Activated naive CD4-positive, alpha-beta T cell treated with anti-CD3 and anti-CD28 coated beads for 36 hours (primary cell): Measurements from ENCODE around the gene FLOT1. TPM values are rescaled to one million over a fixed set of nuclear protein-coding genes. Genes with fewer than 3 reads are reported as not detected.
"Not testable (repeated sequence)": the region's sequence is repeated elsewhere in the genome, so short reads cannot be mapped to it uniquely, and the experiment has no call there.

ENCODE experiments used
- CTCF ChIA-PET: fragments of 350-600 bp; sonication (Branson Sonifier 250); formaldehyde crosslinking; loops from one replicate; lab custom pipeline; 2021; ENCODE audit warnings: antibody characterized with exemption; lab: Charles Lee
- DNase-seq: peaks from one replicate; pipeline ENCODE4 v3.0.0-alpha.2; 2020
- H3K27ac Mint-ChIP-seq: one replicate; pipeline ENCODE4 v1.8.0; 2021; ENCODE audit warnings: mild to moderate bottlenecking, mixed read lengths
- H3K27me3 Mint-ChIP-seq: one replicate; pipeline ENCODE4 v1.8.0; 2021; ENCODE audit warnings: low read depth, mixed read lengths
- H3K36me3 Mint-ChIP-seq: one replicate; pipeline ENCODE4 v1.8.0; 2021; ENCODE audit warnings: low read depth, mixed read lengths
- H3K4me1 Mint-ChIP-seq: one replicate; pipeline ENCODE4 v1.8.0; 2021; ENCODE audit warnings: low read depth, mixed read lengths
- H3K4me3 Mint-ChIP-seq: one replicate; pipeline ENCODE4 v1.8.0; 2021; ENCODE audit warnings: mild to moderate bottlenecking, moderate library complexity, mixed read lengths
- H3K9me3 Mint-ChIP-seq: one replicate; pipeline ENCODE4 v1.8.0; 2021; ENCODE audit warnings: mixed read lengths
- intact Hi-C: fragments of 100-400 bp; cut with micrococcal nuclease; formaldehyde crosslinking; loops from one replicate; pipeline ENCODE4 v1.15.1; 2023
- total RNA-seq, 2 experiments: library from RNA; stranded (reverse); gene quantifications; one replicate each; pipeline ENCODE4 v1.2.3, GENCODE V29; 2021

The FLOT1 gene
- total RNA-seq, 2 experiments from 2014 or later, result 162 to 173 TPM

DNA sequence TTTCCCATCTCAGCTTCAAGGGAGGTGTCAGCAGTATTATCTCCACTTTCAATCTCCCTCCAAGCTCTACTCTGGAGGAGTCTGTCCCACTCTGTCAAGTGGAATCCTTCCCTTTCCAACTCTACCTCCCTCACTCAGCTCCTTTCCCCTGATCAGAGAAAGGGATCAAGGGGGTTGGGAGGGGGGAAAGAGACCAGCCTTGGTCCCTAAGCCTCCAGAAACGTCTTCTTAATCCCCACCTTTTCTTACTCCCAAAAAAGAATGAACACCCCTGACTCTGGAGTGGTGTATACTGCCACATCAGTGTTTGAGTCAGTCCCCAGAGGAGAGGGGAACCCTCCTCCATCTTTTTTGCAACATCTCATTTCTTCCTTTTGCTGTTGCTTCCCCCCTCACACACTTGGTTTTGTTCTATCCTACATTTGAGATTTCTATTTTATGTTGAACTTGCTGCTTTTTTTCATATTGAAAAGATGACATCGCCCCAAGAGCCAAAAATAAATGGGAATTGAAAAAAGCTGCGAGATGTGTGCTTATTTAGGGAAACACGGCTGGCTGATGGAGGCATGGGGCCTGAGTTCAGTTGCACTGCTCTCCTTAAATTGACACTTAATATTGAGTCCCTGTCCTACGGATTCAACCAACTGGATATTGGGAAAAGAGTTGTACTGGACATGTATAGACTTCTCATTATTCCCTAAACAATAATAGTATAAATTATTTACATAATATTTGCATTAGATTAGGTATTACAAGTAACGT is 17.4 kb downstream of the FLOT1 start:
- Mint-ChIP-seq H3K9me3 (no peaks in the 10 kb centered on the region), H3K27ac (peak overlapping the region; percentile 85), H3K36me3 (peaks cover 69% of the 10 kb centered on the region), H3K27me3 (no peaks in the 10 kb centered on the region), H3K4me3 (peak overlapping the region; percentile 41), H3K4me1 (peaks cover 38% of the 10 kb centered on the region)
- intact Hi-C loops, result loop anchor here (5.0 kb wide), 1 partner anchor 513 kb away; the partner anchor contains the start of gene TRIM26
- DNase-seq, result no peak
- CTCF ChIA-PET, result interaction anchor here (0.6 to 19.6 kb wide), 3 partner anchors 48 to 242 kb away, joined by 3 to 346 read pairs (median 5); partner anchors contain the start of gene DHX16

DNA sequence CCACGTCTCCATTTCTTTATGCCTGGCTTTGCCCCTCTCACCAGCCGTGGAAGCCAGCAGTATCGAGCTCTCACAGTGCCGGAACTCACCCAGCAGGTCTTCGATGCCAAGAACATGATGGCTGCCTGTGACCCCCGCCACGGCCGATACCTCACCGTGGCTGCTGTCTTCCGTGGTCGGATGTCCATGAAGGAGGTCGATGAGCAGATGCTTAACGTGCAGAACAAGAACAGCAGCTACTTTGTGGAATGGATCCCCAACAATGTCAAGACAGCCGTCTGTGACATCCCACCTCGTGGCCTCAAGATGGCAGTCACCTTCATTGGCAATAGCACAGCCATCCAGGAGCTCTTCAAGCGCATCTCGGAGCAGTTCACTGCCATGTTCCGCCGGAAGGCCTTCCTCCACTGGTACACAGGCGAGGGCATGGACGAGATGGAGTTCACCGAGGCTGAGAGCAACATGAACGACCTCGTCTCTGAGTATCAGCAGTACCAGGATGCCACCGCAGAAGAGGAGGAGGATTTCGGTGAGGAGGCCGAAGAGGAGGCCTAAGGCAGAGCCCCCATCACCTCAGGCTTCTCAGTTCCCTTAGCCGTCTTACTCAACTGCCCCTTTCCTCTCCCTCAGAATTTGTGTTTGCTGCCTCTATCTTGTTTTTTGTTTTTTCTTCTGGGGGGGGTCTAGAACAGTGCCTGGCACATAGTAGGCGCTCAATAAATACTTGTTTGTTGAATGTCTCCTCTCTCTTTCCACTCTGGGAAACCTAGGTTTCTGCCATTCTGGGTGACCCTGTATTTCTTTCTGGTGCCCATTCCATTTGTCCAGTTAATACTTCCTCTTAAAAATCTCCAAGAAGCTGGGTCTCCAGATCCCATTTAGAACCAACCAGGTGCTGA is 18.4 kb downstream of the FLOT1 start:
- peak overlapping the region; percentile 85 for H3K27ac Mint-ChIP-seq
- intact Hi-C loops, result loop anchor here (5.0 kb wide), 1 partner anchor 512 kb away; the partner anchor contains the start of gene TRIM26
- H3K9me3 Mint-ChIP-seq, DNase-seq, H3K27me3 Mint-ChIP-seq: not testable (repeated sequence)
- peaks cover 41% of the 10 kb centered on the region for H3K4me1 Mint-ChIP-seq
- H3K36me3 Mint-ChIP-seq, result peaks cover 62% of the 10 kb centered on the region
- peak overlapping the region; percentile 98 for H3K4me3 Mint-ChIP-seq
- CTCF ChIA-PET, result interaction anchor here (0.9 to 19.6 kb wide), 5 partner anchors 7 to 241 kb away, joined by 3 to 346 read pairs (median 17); partner anchors contain the start of gene DHX16

DNA sequence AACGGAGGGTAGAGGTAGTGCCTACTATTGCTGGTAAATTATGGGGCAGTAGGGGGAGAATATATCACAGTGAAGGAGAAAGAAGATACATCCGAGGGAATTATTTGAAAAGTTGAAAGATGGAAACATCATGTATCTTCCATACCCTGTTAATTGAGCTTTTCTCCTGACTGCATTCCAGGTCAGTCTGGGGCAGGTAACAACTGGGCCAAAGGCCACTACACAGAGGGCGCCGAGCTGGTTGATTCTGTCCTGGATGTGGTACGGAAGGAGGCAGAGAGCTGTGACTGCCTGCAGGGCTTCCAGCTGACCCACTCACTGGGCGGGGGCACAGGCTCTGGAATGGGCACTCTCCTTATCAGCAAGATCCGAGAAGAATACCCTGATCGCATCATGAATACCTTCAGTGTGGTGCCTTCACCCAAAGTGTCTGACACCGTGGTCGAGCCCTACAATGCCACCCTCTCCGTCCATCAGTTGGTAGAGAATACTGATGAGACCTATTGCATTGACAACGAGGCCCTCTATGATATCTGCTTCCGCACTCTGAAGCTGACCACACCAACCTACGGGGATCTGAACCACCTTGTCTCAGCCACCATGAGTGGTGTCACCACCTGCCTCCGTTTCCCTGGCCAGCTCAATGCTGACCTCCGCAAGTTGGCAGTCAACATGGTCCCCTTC is 19.2 kb downstream of the FLOT1 start:
- intact Hi-C loops, result loop anchor here (5.0 kb wide), 1 partner anchor 511 kb away; the partner anchor contains the start of gene TRIM26
- peak overlapping the region; percentile 98 for H3K4me3 Mint-ChIP-seq
- H3K27ac Mint-ChIP-seq, result peak overlapping the region; percentile 85

DNA sequence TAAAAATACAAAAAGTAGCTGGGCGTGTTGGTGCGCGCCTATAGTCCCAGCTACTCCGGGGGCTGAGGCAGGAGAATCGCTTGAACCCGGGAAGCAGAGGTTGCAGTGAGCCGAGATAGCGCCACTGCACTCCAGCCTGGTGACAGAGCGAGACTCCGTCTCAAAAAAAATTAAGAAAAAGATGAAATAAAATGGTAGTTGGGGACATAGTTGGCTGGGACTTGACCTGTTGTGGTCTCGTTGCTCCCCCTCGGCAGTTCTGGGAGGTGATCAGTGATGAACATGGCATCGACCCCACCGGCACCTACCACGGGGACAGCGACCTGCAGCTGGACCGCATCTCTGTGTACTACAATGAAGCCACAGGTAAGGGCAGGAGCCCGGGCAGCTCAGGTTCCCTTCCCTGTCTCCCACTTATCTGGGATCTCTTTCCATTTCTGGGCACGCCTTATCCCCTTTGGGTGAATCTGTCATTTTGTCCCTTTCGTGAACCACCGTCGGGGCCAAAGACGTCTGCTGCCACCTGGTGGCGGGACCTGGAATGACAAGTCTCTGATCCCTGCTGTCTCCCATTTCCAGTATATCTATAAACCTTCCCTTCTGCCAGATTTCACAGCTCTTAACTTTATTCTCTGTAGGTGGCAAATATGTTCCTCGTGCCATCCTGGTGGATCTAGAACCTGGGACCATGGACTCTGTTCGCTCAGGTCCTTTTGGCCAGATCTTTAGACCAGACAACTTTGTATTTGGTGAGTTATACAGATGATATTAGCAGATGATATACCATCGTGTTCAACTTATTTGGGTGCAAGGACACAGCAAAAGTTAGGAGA is 20.0 kb downstream of the FLOT1 start:
- intact Hi-C loops, result loop anchor here (5.0 kb wide), 1 partner anchor 510 kb away; the partner anchor contains the start of gene TRIM26
- Mint-ChIP-seq H3K9me3 (no peaks in the 10 kb centered on the region), H3K4me1 (peaks cover 46% of the 10 kb centered on the region)

More for the DNA sequence above, 19.2 kb downstream of the FLOT1 start:
- CTCF ChIA-PET, result interaction anchor here (0.6 to 19.6 kb wide), 8 partner anchors 8 to 364 kb away, joined by 3 to 346 read pairs (median 9); partner anchors contain the start of gene DHX16
- peaks cover 48% of the 10 kb centered on the region for H3K4me1 Mint-ChIP-seq
- not testable (repeated sequence) for H3K27me3 Mint-ChIP-seq, DNase-seq, H3K9me3 Mint-ChIP-seq
- H3K36me3 Mint-ChIP-seq, result peaks cover 62% of the 10 kb centered on the region

DNA sequence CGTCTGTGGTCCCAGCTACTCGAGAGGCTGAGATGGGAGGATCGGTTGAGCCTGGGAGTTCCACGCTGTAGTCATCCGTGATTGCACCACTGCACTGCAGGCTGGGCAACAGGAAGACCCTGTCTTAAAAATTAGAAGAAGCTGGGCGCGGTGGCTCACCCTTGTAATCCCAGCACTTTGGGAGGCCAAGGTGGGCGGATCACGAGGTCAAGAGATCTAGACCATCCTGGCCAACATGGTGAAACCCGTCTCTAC is 20.5 kb downstream of the FLOT1 start:
- Mint-ChIP-seq H3K4me3 (peak overlapping the region; percentile 98), H3K36me3 (peaks cover 60% of the 10 kb centered on the region), H3K27ac (peak overlapping the region; percentile 97), H3K4me1 (peaks cover 46% of the 10 kb centered on the region)
- intact Hi-C loops, result loop anchor here (5.0 kb wide), 1 partner anchor 510 kb away; the partner anchor contains the start of gene TRIM26
- not testable (repeated sequence) for H3K9me3 Mint-ChIP-seq, DNase-seq, H3K27me3 Mint-ChIP-seq
- CTCF ChIA-PET, result interaction anchor here (0.7 to 19.6 kb wide), 17 partner anchors 9 to 365 kb away, joined by 3 to 346 read pairs (median 6); partner anchors contain the start of genes ABCF1, DHX16 and NRM

More for the DNA sequence above, 20.0 kb downstream of the FLOT1 start:
- H3K4me3 Mint-ChIP-seq, result peak overlapping the region; percentile 98
- peak; percentile 89 for DNase-seq
- no peaks in the 10 kb centered on the region for H3K27me3 Mint-ChIP-seq
- H3K27ac Mint-ChIP-seq, result peak overlapping the region; percentile 97
- peaks cover 59% of the 10 kb centered on the region for H3K36me3 Mint-ChIP-seq
- CTCF ChIA-PET, result interaction anchor here (0.6 to 19.6 kb wide), 17 partner anchors 8 to 365 kb away, joined by 3 to 346 read pairs (median 6); partner anchors contain the start of genes ABCF1, DHX16 and NRM

DNA sequence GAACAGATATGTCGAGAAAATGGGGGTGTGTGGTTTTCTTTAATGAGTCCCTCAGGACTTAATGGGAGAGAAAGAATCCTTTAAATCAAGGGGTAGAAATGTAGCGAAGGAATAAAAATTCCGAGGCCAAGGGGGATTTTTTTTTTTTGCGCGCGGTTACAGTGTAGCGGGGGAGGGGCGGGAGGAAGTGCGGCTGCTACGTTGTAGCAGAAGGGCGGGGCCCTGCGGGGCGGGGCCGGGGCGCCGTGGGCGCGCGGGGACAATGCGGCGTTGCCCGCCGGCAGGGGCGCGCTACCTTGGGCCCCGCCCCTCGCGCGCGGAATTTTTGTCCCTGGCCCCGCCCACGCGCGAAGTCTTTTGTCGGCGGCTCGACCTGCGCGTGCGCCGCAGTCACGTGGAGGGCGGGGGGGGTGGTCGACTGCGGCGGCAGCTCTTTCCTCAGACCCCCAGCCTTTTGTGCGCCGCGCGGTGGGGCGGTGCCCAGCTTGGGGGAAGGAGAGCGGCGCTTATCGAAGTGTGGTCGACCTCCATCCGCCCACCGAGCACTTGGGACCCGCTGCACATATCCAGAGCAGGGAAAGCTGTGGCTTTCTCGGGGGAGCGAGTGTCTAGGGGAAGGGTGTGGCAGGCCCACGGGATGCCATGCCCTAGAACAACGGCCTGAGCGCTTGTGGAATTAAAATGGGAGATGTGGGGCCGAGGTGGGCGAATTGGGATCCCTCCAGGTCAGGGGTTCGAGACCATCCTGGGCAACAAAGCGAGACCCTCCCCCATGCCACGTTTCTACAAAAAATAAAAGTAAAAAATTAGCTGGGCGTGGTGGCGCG is 21.1 kb downstream of the FLOT1 start:
- Mint-ChIP-seq H3K4me3 (peak overlapping the region; percentile 98), H3K27ac (peak overlapping the region; percentile 97), H3K27me3 (no peaks in the 10 kb centered on the region), H3K9me3 (no peaks in the 10 kb centered on the region), H3K36me3 (peaks cover 65% of the 10 kb centered on the region), H3K4me1 (peaks cover 49% of the 10 kb centered on the region)
- intact Hi-C loops, result loop anchor here (1.0 to 5.0 kb wide), 6 partner anchors 13 to 509 kb away; partner anchors contain the start of genes ABCF1, C6orf136, GNL1 and TRIM26
- peak; percentile 92 for DNase-seq
- CTCF ChIA-PET, result interaction anchor here (0.6 to 19.6 kb wide), 14 partner anchors 9 to 366 kb away, joined by 3 to 346 read pairs (median 6); partner anchors contain the start of genes ABCF1 and DHX16

DNA sequence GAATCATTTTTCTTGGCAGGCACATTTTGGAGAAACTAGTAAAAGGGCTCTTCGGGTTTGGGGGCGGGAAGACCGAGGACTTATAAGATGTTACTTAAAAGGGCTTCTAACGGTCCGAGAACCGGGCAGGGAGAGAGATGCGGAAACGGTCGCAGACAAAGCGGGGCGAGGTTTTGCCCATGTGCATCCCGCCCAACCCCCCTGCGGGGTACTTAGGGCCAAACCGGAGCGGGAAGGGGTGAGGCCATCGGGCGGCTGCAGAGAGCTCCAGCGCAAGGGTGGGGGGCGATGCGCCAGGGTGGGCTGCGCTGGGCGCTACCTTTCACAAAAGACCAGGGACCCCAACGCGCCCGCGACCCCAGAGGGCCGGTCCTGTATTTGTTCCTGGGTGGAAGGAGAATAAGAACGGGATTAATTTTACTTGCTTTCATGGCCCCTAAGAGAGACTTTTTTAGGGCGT is 21.7 kb downstream of the FLOT1 start:
- H3K4me3 Mint-ChIP-seq, result peak overlapping the region; percentile 98
- no peaks in the 10 kb centered on the region for H3K27me3 Mint-ChIP-seq
- intact Hi-C loops, result loop anchor here (1.0 to 5.0 kb wide), 6 partner anchors 14 to 508 kb away; partner anchors contain the start of genes ABCF1, C6orf136, GNL1 and TRIM26
- H3K9me3 Mint-ChIP-seq, result no peaks in the 10 kb centered on the region
- peaks cover 55% of the 10 kb centered on the region for H3K4me1 Mint-ChIP-seq
- H3K36me3 Mint-ChIP-seq, result peaks cover 67% of the 10 kb centered on the region
- peak overlapping the region; percentile 97 for H3K27ac Mint-ChIP-seq
- DNase-seq, result peak; percentile 64
- CTCF ChIA-PET, result interaction anchor here (0.6 to 19.6 kb wide), 8 partner anchors 10 to 109 kb away, joined by 3 to 346 read pairs (median 9); partner anchors contain the start of genes DHX16 and MRPS18B

DNA sequence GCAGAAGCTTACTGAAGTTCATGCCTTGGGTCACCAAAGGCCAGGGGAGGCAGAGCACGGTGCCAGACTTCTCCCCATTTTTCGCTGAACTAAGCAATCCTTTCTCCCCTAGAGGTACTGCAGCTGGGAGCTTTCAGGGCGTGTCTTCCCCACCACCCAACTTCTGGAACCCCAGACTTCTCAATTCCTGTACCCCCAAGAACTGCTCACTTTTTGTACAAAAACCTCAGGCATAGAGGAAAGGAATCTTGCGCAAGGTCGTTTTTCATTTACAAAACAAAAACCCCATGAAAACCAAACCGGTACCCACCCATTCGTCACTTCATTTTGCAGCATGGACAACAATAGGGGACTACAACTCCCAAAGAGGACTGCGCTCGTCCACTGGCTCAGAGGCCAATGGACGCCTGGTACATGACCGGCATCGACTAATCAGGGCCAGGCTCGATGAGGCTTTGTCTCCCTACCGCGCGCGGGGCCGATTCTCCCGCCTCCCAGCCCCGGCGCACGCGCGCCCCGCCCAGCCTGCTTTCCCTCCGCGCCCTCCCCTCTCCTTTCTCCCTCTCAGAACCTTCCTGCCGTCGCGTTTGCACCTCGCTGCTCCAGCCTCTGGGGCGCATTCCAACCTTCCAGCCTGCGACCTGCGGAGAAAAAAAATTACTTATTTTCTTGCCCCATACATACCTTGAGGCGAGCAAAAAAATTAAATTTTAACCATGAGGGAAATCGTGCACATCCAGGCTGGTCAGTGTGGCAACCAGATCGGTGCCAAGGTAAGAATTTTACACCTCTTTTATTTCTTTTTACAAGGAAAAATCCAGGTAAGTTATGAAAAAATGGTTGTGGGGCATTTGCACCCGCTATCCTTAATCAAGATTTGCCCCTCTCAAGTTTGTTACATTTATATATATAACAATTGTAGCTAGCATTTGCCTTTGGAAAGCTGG is 22.4 kb downstream of the FLOT1 start, which contains the start of gene TUBB:
TUBB (plus strand) TSS at position 562 of the 947 bp plus-strand sequence; CDS start at position 717, 155 bp downstream.
- H3K27ac Mint-ChIP-seq, result peak within 1 kb of the TSS; percentile 97
- peak within 1 kb of the TSS; percentile 98 for H3K4me3 Mint-ChIP-seq
- CTCF ChIA-PET, result interaction anchor here (1.2 to 19.6 kb wide), 3 partner anchors 22 to 102 kb away, joined by 4 to 346 read pairs (median 5); partner anchors contain the start of genes DHX16, FLOT1 and MRPS18B
- intact Hi-C loops, result loop anchor here (2.0 to 5.0 kb wide), 4 partner anchors 15 to 508 kb away; partner anchors contain the start of genes ABCF1 and TRIM26
- H3K36me3 Mint-ChIP-seq, result peaks cover 67% of the 10 kb centered on the region
- H3K9me3 Mint-ChIP-seq, result no peaks in the 10 kb centered on the region
- DNase-seq, result peak; percentile 97
- H3K4me1 Mint-ChIP-seq, result peaks cover 57% of the 10 kb centered on the region
- no peaks in the 10 kb centered on the region for H3K27me3 Mint-ChIP-seq

DNA sequence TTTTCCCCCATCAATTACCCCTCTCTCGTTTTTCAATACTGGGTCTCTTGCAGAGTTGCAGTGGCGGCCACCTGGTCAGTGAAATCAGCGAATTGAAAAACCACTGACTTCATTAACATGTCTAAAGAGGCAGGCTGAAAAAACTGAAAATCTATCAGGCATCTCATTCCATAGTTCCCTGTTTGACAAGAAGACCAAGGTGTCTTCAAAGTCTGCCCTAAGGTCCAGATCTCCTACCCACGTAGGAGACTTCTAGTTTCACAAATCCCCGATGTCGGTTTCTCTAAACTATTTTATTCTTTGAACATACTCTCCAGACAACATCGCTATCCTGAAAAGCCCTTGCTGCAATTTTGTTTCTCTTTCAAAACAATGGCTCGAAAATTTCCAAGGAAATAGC is 23.1 kb downstream of the FLOT1 start:
- peaks cover 56% of the 10 kb centered on the region for H3K4me1 Mint-ChIP-seq
- no peaks in the 10 kb centered on the region for H3K27me3 Mint-ChIP-seq
- H3K9me3 Mint-ChIP-seq, result no peaks in the 10 kb centered on the region
- DNase-seq, result no peak
- peak overlapping the region; percentile 97 for H3K27ac Mint-ChIP-seq
- H3K4me3 Mint-ChIP-seq, result peak overlapping the region; percentile 98
- H3K36me3 Mint-ChIP-seq, result peaks cover 67% of the 10 kb centered on the region
- intact Hi-C loops, result loop anchor here (5.0 kb wide), 1 partner anchor 483 kb away; no protein-coding TSS in a partner anchor
- CTCF ChIA-PET, result interaction anchor here (0.7 to 1.5 kb wide), 4 partner anchors 11 to 37 kb away, joined by 3 to 6 read pairs (median 4); partner anchors contain the start of gene FLOT1
